ENCODE results near the gene CTAG2. TPM values are rescaled to one million over a fixed set of nuclear protein-coding genes. Genes with fewer than 3 reads are reported as not detected.
"Not testable (repeated sequence)": the region's sequence is repeated elsewhere in the genome, so short reads cannot be mapped to it uniquely, and the experiment has no call there.

The CTAG2 gene
- total RNA-seq (2021; ENCODE audit: unreplicated experiment) (not detected), Bru-seq, nascent RNA (not detected), BruChase-seq, experiment 1, labeled RNA remaining after a 6-hour chase (not detected), BruChase-seq, experiment 2, labeled RNA remaining after a 2-hour chase (not detected)
- not detected in 2 replicates for polyA plus RNA-seq (2012)
- long read RNA-seq, result 0 reads

DNA sequence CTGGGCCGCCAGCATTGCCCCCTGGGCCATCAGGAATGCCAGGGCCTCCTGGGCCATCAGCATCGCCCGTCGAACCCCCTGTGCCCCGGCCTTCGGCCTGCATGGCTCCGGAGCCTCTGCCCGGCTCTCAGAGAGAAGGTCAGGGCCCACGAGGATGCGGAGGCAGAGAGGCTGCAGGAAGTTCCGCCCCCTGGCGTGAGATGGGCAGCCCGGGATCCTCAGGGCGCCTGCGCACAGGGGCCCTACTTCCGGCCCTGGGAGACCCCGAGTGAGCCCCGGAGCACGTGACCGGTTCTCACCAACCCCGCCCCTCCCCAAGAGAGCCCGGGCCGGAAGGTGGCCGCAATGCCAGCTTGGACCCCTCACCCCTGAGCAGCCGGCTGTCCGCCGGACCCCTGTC is at the start of gene CTAG2:
CTAG2 (minus strand) TSS at position 167 of the 400 bp plus-strand sequence; CDS start at position 103, 64 bp downstream.
- ATAC-seq; POLR2A ChIA-PET; intact Hi-C loops (cut with micrococcal nuclease): not testable (repeated sequence)

DNA sequence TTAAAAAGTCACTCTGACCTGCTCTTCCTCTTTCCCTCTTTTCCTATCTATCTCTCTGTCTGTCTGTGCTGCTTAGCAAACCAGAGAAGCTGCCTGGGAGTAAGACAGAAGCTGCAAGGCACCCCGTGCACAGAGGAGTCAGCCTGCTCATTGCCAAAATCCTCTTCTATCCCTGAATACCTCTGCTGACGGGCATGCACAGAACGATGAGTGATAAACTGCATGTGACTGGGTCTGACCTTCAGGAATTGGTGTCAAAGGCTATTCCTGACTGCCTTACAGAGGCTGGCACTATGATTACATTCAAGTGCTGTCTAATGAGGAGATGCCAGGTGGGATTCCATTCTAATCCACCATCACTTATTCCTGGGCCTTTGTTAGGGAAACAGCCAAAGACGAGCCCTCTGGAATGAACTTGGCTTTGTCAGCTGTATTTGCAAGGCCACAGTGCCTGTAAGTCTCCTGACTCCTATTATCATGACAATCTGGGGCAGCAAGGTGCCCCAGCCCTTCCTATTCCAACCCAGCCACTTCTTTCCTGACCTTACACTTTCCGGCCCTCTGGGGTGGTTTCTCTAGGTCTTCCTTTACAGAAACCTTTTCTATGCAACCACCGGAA is 45.4 kb upstream of the CTAG2 start:
- no TSS peak for BruUV-seq (replicated peaks)
- RAD21 ChIA-PET (ENCODE audit: low non-redundant PET in 1 of 2, low total read pairs in 2 of 2, uncharacterized antibody in 2 of 2, unreplicated experiment in 2 of 2), result no interaction called here
- H3K4me1 ChIP-seq (ENCODE audit: control insufficient read depth in 1 of 2, insufficient read depth in 2 of 2, low read length in 2 of 2), result no peaks in the 10 kb centered on the region

More for the DNA sequence above, at the start of gene CTAG2:
- H3K9ac ChIP-seq (ENCODE audit: low read length); BruUV-seq (replicated peaks); H4K20me1 ChIP-seq (ENCODE audit: insufficient read depth); H3K4me1 ChIP-seq (ENCODE audit: control insufficient read depth in 1 of 2, insufficient read depth in 2 of 2, low read length in 2 of 2); H3K27ac ChIP-seq (ENCODE audit: low read depth, low read length); DNase-seq (ENCODE audit: low read depth, low spot score); RAD21 ChIA-PET (ENCODE audit: low non-redundant PET in 1 of 2, low total read pairs in 2 of 2, uncharacterized antibody in 2 of 2, unreplicated experiment in 2 of 2); H3K36me3 ChIP-seq (ENCODE audit: control insufficient read depth in 1 of 2, insufficient read depth in 2 of 2, low read length in 2 of 2); H3K4me2 ChIP-seq (ENCODE audit: low read length); H3K9me2 ChIP-seq (ENCODE audit: insufficient read depth); H3K4me3 ChIP-seq (replicated peaks in 1 of 2; ENCODE audit: low read depth in 1 of 2, low read length in 2 of 2); CTCF ChIA-PET; H3K27me3 ChIP-seq (ENCODE audit: insufficient read depth, low read length); H2AFZ ChIP-seq (ENCODE audit: low read depth, low read length, poor library complexity, severe bottlenecking); H3K9me3 ChIP-seq (ENCODE audit: control insufficient read depth in 1 of 2, insufficient read depth in 1 of 2, low read depth in 1 of 2, low read length in 2 of 2); H3K79me2 ChIP-seq (ENCODE audit: insufficient read depth, low read length): not testable (repeated sequence)

More for the DNA sequence above, 45.4 kb upstream of the CTAG2 start:
- TF ChIP-seq, protein P1, sequence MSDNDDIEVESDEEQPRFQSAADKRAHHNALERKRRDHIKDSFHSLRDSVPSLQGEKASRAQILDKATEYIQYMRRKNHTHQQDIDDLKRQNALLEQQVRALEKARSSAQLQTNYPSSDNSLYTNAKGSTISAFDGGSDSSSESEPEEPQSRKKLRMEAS (IDR thresholded peaks at IDR 0.05), result no peak
- TF ChIP-seq, protein P2, sequence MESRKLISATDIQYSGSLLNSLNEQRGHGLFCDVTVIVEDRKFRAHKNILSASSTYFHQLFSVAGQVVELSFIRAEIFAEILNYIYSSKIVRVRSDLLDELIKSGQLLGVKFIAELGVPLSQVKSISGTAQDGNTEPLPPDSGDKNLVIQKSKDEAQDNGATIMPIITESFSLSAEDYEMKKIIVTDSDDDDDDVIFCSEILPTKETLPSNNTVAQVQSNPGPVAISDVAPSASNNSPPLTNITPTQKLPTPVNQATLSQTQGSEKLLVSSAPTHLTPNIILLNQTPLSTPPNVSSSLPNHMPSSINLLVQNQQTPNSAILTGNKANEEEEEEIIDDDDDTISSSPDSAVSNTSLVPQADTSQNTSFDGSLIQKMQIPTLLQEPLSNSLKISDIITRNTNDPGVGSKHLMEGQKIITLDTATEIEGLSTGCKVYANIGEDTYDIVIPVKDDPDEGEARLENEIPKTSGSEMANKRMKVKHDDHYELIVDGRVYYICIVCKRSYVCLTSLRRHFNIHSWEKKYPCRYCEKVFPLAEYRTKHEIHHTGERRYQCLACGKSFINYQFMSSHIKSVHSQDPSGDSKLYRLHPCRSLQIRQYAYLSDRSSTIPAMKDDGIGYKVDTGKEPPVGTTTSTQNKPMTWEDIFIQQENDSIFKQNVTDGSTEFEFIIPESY (IDR thresholded peaks at IDR 0.05; ENCODE audit: extremely low read depth, insufficient replicate concordance, low read length), result no peak
- no peak for TF ChIP-seq SIN3A (IDR thresholded peaks at IDR 0.05; ENCODE audit: low read depth)
- no peak for TF ChIP-seq JUND (IDR thresholded peaks at IDR 0.05)
- no peak for TF ChIP-seq YY1 (IDR thresholded peaks at IDR 0.05; ENCODE audit: extremely low read depth, insufficient replicate concordance, low read depth, low read length)
- TF ChIP-seq FOSL1 (IDR thresholded peaks at IDR 0.05; ENCODE audit: low read depth), result no peak
- TF ChIP-seq SRF (IDR thresholded peaks at IDR 0.05; ENCODE audit: low read depth), result no peak
- no peak for TF ChIP-seq CEBPB (IDR thresholded peaks at IDR 0.05; ENCODE audit: low read depth)
- no peak for TF ChIP-seq CBX3 (IDR thresholded peaks at IDR 0.05; ENCODE audit: low read depth)
- no peak for TF ChIP-seq POLR2A (IDR thresholded peaks at IDR 0.05; ENCODE audit: borderline replicate concordance, extremely low read depth, insufficient read depth, insufficient read length)
- TF ChIP-seq RAD21 (IDR thresholded peaks at IDR 0.05; ENCODE audit: low read depth), result no peak
- TF ChIP-seq, protein P3, sequence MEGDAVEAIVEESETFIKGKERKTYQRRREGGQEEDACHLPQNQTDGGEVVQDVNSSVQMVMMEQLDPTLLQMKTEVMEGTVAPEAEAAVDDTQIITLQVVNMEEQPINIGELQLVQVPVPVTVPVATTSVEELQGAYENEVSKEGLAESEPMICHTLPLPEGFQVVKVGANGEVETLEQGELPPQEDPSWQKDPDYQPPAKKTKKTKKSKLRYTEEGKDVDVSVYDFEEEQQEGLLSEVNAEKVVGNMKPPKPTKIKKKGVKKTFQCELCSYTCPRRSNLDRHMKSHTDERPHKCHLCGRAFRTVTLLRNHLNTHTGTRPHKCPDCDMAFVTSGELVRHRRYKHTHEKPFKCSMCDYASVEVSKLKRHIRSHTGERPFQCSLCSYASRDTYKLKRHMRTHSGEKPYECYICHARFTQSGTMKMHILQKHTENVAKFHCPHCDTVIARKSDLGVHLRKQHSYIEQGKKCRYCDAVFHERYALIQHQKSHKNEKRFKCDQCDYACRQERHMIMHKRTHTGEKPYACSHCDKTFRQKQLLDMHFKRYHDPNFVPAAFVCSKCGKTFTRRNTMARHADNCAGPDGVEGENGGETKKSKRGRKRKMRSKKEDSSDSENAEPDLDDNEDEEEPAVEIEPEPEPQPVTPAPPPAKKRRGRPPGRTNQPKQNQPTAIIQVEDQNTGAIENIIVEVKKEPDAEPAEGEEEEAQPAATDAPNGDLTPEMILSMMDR (IDR thresholded peaks at IDR 0.05 in 2 of 3, conservative IDR thresholded peaks at IDR 0.05 in 1 of 3; ENCODE audit: borderline replicate concordance in 1 of 3, insufficient read depth in 1 of 3, low read depth in 2 of 3, low read length in 2 of 3), result no peak
- TF ChIP-seq POLR2AphosphoS5 (IDR thresholded peaks at IDR 0.05; ENCODE audit: low read depth, low read length), result no peak
- no peak for TF ChIP-seq SP1 (IDR thresholded peaks at IDR 0.05; ENCODE audit: low read depth)
- TF ChIP-seq EZH2phosphoT487 (IDR thresholded peaks at IDR 0.05; ENCODE audit: borderline replicate concordance), result no peak
- ChIA-PET CTCF (no interaction called here), POLR2A (no interaction called here)
- H3K79me2 ChIP-seq (ENCODE audit: insufficient read depth, low read length), result no peaks in the 10 kb centered on the region
- no peaks in the 10 kb centered on the region for H3K9me3 ChIP-seq (ENCODE audit: control insufficient read depth in 1 of 2, insufficient read depth in 1 of 2, low read depth in 1 of 2, low read length in 2 of 2)
- H3K4me3 ChIP-seq (replicated peaks in 1 of 2; ENCODE audit: low read depth in 1 of 2, low read length in 2 of 2), result no peak overlapping the region
- no peak overlapping the region for H3K9ac ChIP-seq (ENCODE audit: low read length)
- ATAC-seq (no peak), DNase-seq (ENCODE audit: low read depth, low spot score) (no peak)
- no peak overlapping the region for H3K4me2 ChIP-seq (ENCODE audit: low read length)
- no peaks in the 10 kb centered on the region for H3K9me2 ChIP-seq (ENCODE audit: insufficient read depth)
- no peak overlapping the region for H2AFZ ChIP-seq (ENCODE audit: low read depth, low read length, poor library complexity, severe bottlenecking)
- no peak overlapping the region for H3K27ac ChIP-seq (ENCODE audit: low read depth, low read length)
- intact Hi-C loops (cut with micrococcal nuclease), result no loop called here
- no peaks in the 10 kb centered on the region for H3K36me3 ChIP-seq (ENCODE audit: control insufficient read depth in 1 of 2, insufficient read depth in 2 of 2, low read length in 2 of 2)
- H3K27me3 ChIP-seq (ENCODE audit: insufficient read depth, low read length), result no peaks in the 10 kb centered on the region
- H4K20me1 ChIP-seq (ENCODE audit: insufficient read depth), result no peaks in the 10 kb centered on the region

All from HCT116 (cell line).